Muscle layer of colon (tissue), 2 donors: ENCODE data around the gene RBFOX1.

Source experiments
- H3K27ac ChIP-seq: one replicate; pipeline ENCODE4 v1.7.0; 2013; ENCODE audit warnings: low read depth, mild to moderate bottlenecking, low read length, moderate library complexity
- H3K27me3 ChIP-seq, 2 donors: one replicate each; pipeline ENCODE4 v1.7.0; 2013; ENCODE audit warnings: low read length in 2 of 2, mild to moderate bottlenecking in 2 of 2; ENCODE audit not compliant: insufficient read depth in 2 of 2, control insufficient read depth in 1 of 2
- H3K36me3 ChIP-seq: one replicate; pipeline ENCODE4 v1.7.0; 2013; ENCODE audit warnings: mild to moderate bottlenecking, low read length; ENCODE audit not compliant: insufficient read depth
- H3K4me1 ChIP-seq: one replicate; pipeline ENCODE4 v1.7.0; 2013; ENCODE audit warnings: mild to moderate bottlenecking, low read length; ENCODE audit not compliant: insufficient read depth
- H3K4me3 ChIP-seq, 2 donors: one replicate each; pipeline ENCODE4 v1.7.0; 2013; ENCODE audit warnings: low read length in 2 of 2, low read depth in 1 of 2, mild to moderate bottlenecking in 1 of 2, moderate library complexity in 1 of 2
- H3K9ac ChIP-seq: one replicate; pipeline ENCODE4 v1.7.0; 2013; ENCODE audit warnings: low read length
- H3K9me3 ChIP-seq: one replicate; pipeline ENCODE4 v1.7.0; 2013; ENCODE audit warnings: mild to moderate bottlenecking, low read length
- donor health status: abdominal sarcoma.
- donor health status: Adenocarcinoma of cecum.

The RBFOX1 gene

DNA sequence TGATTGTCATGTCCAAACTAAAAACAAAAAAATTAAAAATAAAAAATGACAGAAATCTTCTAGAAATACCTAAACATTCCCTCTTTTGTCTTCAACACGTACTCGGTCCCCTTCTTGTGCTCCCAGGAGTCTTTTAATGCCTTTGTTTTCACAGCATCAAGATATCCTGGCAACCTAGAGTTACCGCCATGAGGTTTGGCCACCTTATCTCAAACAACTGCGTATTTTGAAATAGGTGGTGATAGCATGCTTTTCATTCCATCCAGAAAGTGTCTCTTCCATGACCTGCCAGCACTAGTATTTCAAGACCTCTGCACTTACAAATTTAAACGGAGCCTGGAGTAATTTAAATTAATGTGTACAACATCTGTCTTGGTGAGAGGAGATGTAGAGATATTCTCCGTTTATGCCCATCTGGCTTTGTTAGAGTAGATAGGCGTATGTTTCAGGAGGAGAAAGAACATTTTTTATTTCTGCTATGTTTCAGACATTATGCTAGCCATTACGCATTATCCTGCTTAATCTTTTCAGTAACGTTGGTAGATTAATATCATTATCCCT, 42.0 kb downstream of the RBFOX1 start:
- H3K9ac ChIP-seq = no peak overlapping the region
- H3K4me3 ChIP-seq = no peak overlapping the region
- H3K27me3 ChIP-seq = no peaks in the 10 kb centered on the region
- no peak overlapping the region for H3K27ac ChIP-seq
- H3K36me3 ChIP-seq = no peaks in the 10 kb centered on the region
- H3K4me1 ChIP-seq = no peaks in the 10 kb centered on the region
- H3K9me3 ChIP-seq = no peaks in the 10 kb centered on the region

DNA sequence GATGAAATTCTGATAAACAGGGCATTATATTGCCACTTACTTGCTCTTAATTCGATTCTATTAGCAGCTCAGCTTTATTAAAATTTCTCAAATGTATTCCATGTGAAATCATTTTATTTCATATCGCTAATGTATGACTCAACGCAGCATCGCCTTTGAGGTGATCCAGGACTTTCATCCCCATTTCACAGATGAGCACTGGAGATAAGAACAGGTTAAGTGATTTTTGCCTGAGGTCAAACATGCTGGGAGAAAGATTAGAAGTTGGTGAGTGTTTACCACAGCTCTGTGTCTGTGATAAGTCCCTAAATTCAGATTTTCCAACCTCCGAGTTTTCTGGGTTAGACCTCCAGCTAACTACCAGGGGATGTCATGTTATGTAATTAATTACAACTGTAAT, 43.6 kb downstream of the RBFOX1 start:
- Histone ChIP-seq H3K4me1 (no peaks in the 10 kb centered on the region), H3K27me3 (no peaks in the 10 kb centered on the region), H3K36me3 (no peaks in the 10 kb centered on the region), H3K27ac (no peak overlapping the region), H3K4me3 (no peak overlapping the region), H3K9me3 (no peaks in the 10 kb centered on the region), H3K9ac (no peak overlapping the region)

DNA sequence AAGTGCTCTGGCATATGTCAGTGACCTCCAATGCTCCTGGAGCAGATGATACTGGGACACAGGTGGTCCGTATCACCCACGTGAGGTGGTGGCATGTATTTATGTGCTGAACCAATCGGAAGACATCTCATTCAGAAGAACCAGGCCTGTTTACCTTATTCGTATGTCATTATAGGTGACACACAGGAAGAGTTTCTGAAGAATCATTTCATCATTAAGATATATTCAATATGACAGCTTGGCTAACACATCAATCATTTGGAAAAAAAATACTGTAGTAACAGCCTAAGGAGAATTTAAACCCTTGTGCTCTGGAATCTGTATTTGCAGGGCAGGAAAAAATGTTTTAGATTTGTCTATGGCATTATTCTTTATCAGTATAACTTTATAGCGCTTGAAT, 44.6 kb downstream of the RBFOX1 start:
- no peaks in the 10 kb centered on the region for H3K27me3 ChIP-seq
- H3K4me1 ChIP-seq = no peaks in the 10 kb centered on the region
- H3K36me3 ChIP-seq = no peaks in the 10 kb centered on the region
- H3K27ac ChIP-seq = no peak overlapping the region
- no peak overlapping the region for H3K4me3 ChIP-seq
- no peak overlapping the region for H3K9ac ChIP-seq
- H3K9me3 ChIP-seq = no peaks in the 10 kb centered on the region

DNA sequence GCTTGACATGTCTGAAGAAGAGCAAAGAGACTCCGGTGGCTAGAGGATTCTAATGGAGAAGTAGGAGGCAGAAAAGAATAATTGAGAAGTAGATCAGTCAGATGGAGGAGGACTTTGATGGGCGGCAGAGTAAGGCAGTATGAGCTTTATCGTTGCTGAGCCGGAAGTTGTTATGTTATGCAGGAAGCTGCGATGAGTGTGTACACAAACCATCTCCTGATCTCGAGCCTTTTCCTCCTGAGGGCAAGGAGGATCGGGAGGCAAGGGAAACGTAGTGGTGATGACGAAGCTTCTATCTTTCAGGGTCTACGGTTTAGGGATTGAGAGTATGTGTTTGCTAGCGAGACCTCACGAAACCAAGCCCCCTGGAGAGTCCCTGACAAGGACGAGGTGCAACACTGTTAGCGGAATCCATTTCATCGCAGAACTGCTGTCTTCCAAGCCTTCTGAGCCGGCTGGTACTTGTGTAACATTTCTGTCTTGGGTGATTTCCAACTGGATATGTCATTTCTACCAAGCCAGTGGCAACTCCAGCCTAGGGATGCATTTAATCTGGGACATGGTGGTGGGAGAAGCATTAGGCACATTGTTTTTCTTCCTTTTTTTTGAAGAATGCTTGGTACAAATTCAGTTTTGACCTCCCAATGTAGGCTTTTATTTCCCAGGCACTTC, 45.5 kb downstream of the RBFOX1 start:
- no peak overlapping the region for H3K27ac ChIP-seq
- no peaks in the 10 kb centered on the region for H3K27me3 ChIP-seq
- H3K4me3 ChIP-seq = no peak overlapping the region
- no peak overlapping the region for H3K9ac ChIP-seq
- no peaks in the 10 kb centered on the region for H3K36me3 ChIP-seq
- no peaks in the 10 kb centered on the region for H3K4me1 ChIP-seq
- no peaks in the 10 kb centered on the region for H3K9me3 ChIP-seq

DNA sequence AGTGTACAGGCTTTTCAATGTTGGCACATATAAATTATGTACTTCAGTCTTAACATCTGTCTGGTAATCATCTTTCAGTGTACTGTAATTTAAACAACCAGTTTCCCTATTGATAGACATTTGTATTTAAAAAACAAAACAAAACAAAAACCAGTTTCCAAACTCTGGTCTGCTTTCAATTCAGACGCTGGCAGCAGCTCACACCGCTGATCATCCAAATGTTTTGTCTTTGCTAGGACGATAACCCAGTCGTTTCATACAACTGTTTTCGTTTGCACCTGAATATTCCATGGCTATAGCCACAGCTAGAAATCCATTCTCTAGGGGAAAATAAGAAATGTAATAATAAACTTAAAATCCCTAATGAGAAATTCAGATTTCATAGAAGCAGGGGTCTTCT, 47.8 kb downstream of the RBFOX1 start:
- H3K27me3 ChIP-seq = no peaks in the 10 kb centered on the region
- no peaks in the 10 kb centered on the region for H3K9me3 ChIP-seq
- H3K36me3 ChIP-seq = no peaks in the 10 kb centered on the region
- H3K27ac ChIP-seq = no peak overlapping the region
- no peak overlapping the region for H3K9ac ChIP-seq
- H3K4me1 ChIP-seq = no peaks in the 10 kb centered on the region
- H3K4me3 ChIP-seq = no peak overlapping the region

DNA sequence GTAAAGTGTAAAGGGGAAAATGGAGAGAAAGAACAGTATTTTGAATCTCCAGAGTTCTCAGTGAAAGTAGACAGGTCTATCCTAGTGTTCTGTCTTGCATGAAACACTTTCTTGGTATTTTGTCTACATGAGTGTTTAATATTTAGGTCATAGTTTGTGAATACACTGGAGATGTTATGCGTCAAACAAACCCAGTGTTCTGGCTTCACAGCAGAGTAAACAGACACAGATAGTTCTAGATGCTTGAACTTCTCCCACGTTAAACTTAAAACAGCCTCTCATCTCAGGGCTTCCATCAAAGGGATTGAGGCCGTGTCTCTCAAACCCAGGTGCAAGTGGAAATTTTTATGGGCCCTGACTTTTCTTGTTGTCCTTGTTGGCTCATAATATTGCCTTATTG, 48.3 kb downstream of the RBFOX1 start:
- Histone ChIP-seq H3K4me1 (no peaks in the 10 kb centered on the region), H3K27me3 (no peaks in the 10 kb centered on the region), H3K9me3 (no peaks in the 10 kb centered on the region), H3K27ac (no peak overlapping the region), H3K36me3 (no peaks in the 10 kb centered on the region), H3K4me3 (no peak overlapping the region), H3K9ac (no peak overlapping the region)

DNA sequence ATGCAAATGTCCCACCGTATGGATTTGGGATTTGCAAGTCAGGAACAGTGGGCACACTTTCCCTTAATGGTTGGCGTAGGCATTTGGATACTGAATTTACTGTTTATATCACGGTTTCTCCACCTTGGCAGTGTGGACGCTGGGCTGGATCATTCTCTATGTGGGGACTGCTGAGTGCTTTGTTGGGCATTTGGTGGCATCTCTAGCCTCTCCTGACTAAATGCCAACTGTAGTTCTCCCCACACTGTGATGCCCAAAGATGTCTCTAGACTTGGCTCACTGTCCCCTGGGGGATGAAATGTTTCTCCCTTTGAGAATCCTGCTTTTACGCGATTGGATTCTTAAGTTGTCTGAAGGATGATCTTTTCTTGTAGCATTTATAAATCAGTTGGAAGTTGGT, 49.0 kb downstream of the RBFOX1 start:
- no peaks in the 10 kb centered on the region for H3K27me3 ChIP-seq
- no peak overlapping the region for H3K4me3 ChIP-seq
- no peak overlapping the region for H3K27ac ChIP-seq
- H3K9ac ChIP-seq = no peak overlapping the region
- H3K36me3 ChIP-seq = no peaks in the 10 kb centered on the region
- no peaks in the 10 kb centered on the region for H3K9me3 ChIP-seq
- no peaks in the 10 kb centered on the region for H3K4me1 ChIP-seq

DNA sequence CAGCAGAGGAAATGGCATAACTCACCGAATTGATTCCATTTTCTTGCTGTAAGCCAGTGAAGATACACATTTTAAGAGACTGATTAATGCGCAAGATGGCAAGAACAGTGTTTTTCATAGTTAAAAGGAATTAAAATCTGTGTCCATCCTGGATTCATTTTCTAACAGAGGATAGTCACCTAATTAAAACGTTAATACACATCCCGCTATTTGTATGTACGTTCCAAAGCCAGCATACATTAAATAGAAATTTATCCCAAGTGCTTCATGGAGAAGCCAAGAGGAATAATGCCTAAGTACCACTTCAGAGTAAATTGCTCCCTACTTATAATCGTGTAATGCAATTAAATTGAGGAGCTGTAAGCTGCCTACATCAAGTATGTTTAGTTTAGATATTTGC, 49.9 kb downstream of the RBFOX1 start:
- Histone ChIP-seq H3K27ac (no peak overlapping the region), H3K36me3 (no peaks in the 10 kb centered on the region), H3K4me3 (no peak overlapping the region), H3K9me3 (no peaks in the 10 kb centered on the region), H3K27me3 (no peaks in the 10 kb centered on the region), H3K9ac (no peak overlapping the region), H3K4me1 (no peaks in the 10 kb centered on the region)

DNA sequence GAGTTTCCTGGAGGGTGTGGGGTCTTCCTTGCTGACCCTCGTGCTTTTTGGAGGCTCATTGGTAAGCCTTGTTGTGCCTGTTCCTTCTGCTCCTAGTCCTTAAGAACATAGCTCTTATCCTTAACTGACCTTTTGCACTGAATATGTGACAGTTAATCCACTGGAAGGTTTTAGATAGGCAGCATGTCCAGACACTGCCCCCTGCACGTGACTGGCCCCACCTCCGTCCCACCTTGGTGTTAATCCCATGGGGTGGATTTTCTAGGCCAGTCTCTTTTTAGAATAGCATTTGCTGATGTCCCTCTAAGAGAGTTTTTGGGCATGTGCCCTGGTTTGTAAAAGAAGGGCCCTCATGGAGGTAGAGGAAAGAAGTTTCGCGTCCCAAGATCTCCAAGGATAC, 58.3 kb downstream of the RBFOX1 start:
- Histone ChIP-seq H3K36me3 (no peaks in the 10 kb centered on the region), H3K27me3 (no peaks in the 10 kb centered on the region), H3K27ac (no peak overlapping the region), H3K9me3 (no peaks in the 10 kb centered on the region), H3K9ac (no peak overlapping the region), H3K4me1 (no peaks in the 10 kb centered on the region), H3K4me3 (no peak overlapping the region)

DNA sequence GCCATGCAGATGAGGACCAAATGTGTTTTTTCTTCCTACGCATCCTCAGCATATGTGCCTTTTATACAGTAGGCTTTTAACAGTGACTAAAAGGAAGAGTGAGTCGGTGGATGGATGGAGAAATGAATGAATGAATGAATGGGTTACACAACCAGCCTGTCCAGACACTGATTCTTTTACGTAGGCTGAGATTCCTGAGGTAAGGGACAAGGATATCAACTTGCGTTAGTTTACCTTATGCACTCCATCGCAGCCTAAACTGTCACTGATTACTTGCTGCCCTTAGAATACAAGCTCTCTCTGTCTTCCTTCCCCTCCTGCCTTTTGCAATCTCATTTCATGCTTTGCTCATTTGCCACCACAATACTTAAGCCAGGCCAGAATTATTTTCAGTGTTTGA, 59.0 kb downstream of the RBFOX1 start:
- no peaks in the 10 kb centered on the region for H3K9me3 ChIP-seq
- H3K27ac ChIP-seq = no peak overlapping the region
- no peak overlapping the region for H3K4me3 ChIP-seq
- no peak overlapping the region for H3K9ac ChIP-seq
- H3K27me3 ChIP-seq = no peaks in the 10 kb centered on the region
- H3K4me1 ChIP-seq = no peaks in the 10 kb centered on the region
- no peaks in the 10 kb centered on the region for H3K36me3 ChIP-seq

DNA sequence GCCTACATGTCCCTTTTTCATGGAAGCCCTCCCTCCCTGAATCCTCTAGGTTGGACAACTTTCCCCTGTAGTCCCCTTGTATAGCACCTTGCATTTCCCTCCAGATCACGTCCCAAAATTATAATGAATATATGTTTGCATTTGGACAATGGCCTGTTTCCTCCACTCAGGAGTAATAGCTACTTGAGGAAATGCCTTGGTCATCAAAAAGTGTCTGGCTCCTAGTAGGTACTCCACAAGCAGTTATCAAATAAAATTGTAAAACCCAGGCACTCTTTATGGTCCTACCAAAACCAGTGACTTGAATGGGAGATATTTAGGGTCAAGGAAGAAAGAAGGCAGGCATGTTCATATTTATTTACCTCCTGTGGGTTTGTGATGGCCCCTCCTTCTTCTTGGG, 59.6 kb downstream of the RBFOX1 start:
- Histone ChIP-seq H3K27me3 (no peaks in the 10 kb centered on the region), H3K4me3 (no peak overlapping the region), H3K9ac (no peak overlapping the region), H3K36me3 (no peaks in the 10 kb centered on the region), H3K27ac (no peak overlapping the region), H3K4me1 (no peaks in the 10 kb centered on the region), H3K9me3 (no peaks in the 10 kb centered on the region)

DNA sequence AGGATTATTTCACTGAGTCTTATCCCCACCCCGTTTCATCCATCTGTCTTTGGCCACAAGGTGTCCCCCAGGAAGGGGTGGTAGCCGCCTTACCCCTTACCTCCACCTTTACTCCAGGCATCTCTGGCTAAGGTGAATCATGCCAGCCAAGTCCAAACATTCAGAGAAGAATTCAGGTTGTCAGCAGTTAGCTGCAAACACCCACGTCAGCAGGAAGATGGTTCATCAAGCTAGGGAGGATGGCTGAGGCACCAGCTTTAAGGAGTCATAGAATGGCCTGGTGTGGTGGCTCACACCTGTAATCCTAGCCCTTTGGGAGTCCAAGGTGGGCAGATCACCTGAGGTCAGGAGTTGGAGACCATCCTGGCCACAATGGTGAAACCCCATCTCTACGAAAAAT, 61.0 kb downstream of the RBFOX1 start:
- Histone ChIP-seq H3K27ac (no peak overlapping the region), H3K9me3 (no peaks in the 10 kb centered on the region), H3K36me3 (no peaks in the 10 kb centered on the region), H3K4me3 (no peak overlapping the region), H3K4me1 (no peaks in the 10 kb centered on the region), H3K9ac (no peak overlapping the region), H3K27me3 (no peaks in the 10 kb centered on the region)
